ENCODE results near the gene STAG1.
"Not testable (repeated sequence)": the region's sequence is repeated elsewhere in the genome, so short reads cannot be mapped to it uniquely, and the experiment has no call there.

Gene STAG1

DNA sequence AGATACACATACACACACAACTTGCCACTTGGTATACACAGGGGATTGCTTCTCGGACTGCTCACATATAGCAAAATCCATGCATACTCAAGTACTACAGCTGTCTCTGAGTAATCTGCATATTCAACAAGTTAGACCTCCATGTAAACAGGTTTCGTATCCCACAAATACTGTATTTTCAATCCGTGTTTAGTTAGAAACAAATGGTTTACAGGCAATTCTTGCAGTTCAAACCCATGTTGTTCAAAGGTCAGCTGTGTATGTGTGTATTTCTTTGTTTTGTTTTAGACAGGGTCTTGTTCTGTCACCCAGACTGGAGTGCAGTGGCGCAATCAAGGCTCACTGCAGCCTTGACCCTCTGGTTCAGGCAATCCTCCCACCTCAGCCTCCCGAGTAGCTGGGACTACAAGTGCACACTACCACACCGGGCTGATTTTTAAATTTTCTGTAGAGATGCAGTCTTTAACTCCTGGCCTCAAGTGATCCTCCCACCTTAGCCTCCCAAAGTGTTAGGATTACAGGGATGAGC lies 253.2 kb downstream of the STAG1 start:
- H3K27me3 Mint-ChIP-seq (ENCODE audit: low read depth) = no peaks in the 10 kb centered on the region
- H3K36me3 Mint-ChIP-seq (ENCODE audit: low read depth) = peaks cover 65% of the 10 kb centered on the region
- peaks cover 11% of the 10 kb centered on the region for H3K9me3 Mint-ChIP-seq
- no peak overlapping the region for H3K4me3 Mint-ChIP-seq
- H3K27ac Mint-ChIP-seq = peak overlapping the region in 1 of 3 experiments; percentile 37
- H3K4me1 Mint-ChIP-seq = no peaks in the 10 kb centered on the region
- TF ChIP-seq, protein P1, sequence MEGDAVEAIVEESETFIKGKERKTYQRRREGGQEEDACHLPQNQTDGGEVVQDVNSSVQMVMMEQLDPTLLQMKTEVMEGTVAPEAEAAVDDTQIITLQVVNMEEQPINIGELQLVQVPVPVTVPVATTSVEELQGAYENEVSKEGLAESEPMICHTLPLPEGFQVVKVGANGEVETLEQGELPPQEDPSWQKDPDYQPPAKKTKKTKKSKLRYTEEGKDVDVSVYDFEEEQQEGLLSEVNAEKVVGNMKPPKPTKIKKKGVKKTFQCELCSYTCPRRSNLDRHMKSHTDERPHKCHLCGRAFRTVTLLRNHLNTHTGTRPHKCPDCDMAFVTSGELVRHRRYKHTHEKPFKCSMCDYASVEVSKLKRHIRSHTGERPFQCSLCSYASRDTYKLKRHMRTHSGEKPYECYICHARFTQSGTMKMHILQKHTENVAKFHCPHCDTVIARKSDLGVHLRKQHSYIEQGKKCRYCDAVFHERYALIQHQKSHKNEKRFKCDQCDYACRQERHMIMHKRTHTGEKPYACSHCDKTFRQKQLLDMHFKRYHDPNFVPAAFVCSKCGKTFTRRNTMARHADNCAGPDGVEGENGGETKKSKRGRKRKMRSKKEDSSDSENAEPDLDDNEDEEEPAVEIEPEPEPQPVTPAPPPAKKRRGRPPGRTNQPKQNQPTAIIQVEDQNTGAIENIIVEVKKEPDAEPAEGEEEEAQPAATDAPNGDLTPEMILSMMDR (IDR thresholded peaks at IDR 0.05; ENCODE audit: unreplicated experiment in 3 of 3) = no peak

DNA sequence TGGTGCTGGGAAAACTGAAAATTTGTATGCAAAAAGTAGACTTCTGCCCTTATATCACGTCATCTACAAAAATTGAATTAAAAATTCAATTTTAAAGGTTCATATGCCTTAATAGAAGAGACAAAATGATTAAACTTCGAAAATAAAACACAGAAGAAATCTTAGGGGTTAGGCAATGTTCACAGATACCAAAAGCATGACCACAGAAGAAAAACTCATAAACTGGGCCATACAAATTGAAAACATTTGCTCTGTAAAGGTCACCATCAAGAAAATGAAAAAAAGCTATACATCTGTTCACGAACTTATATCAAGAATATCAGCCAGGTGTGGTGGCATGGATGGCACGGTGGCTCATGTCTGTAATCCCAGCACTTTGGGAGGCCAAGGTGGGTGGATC lies 257.0 kb downstream of the STAG1 start:
- TF ChIP-seq, protein P1 (IDR thresholded peaks at IDR 0.05; ENCODE audit: unreplicated experiment in 3 of 3) = no peak
- Mint-ChIP-seq H3K9me3 (peaks cover 22% of the 10 kb centered on the region), H3K27ac (no peak overlapping the region), H3K4me3 (no peak overlapping the region), H3K36me3 (ENCODE audit: low read depth) (peaks cover 79% of the 10 kb centered on the region), H3K27me3 (ENCODE audit: low read depth) (no peaks in the 10 kb centered on the region), H3K4me1 (no peaks in the 10 kb centered on the region)

DNA sequence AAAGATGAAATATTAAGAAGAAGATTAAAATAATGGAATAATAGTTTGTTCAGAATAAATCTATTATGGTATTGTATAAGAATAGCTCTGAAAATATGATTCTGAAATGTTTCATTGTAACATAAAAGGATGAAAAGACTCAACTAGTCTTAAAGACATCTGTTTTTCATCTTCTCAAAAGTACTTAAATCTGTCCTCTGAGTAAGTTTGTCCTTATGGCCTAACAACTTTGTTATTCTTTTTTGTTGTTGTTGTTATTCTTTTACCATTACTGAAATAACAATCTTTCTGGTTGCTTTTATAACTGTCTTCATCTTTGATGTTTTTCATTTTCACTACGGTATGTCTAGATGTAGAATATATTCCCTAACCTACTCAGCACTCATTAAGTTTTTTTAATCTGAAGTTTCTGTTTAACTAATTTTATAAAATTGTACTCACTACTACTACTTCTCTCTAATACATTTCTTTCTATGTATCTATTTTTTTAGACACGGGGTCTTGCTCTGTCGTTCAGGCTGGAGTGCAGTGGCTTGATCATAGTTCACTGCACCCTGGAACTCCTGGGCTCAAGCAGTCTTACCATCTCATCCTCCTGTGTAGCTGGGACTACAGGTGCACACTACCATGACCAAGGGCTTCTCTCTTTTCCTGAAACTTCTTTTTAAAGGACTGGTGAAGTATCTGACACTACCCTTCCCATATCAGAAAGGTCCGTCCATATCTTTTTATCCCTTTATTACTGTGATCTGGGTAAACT lies 261.4 kb downstream of the STAG1 start:
- H3K9me3 Mint-ChIP-seq = peaks cover 31% of the 10 kb centered on the region
- H3K4me3 Mint-ChIP-seq = no peak overlapping the region
- TF ChIP-seq, protein P1 (IDR thresholded peaks at IDR 0.05; ENCODE audit: unreplicated experiment in 3 of 3) = no peak
- no peaks in the 10 kb centered on the region for H3K27me3 Mint-ChIP-seq (ENCODE audit: low read depth)
- no peak overlapping the region for H3K27ac Mint-ChIP-seq
- H3K4me1 Mint-ChIP-seq = no peaks in the 10 kb centered on the region
- H3K36me3 Mint-ChIP-seq (ENCODE audit: low read depth) = peaks cover 81% of the 10 kb centered on the region

DNA sequence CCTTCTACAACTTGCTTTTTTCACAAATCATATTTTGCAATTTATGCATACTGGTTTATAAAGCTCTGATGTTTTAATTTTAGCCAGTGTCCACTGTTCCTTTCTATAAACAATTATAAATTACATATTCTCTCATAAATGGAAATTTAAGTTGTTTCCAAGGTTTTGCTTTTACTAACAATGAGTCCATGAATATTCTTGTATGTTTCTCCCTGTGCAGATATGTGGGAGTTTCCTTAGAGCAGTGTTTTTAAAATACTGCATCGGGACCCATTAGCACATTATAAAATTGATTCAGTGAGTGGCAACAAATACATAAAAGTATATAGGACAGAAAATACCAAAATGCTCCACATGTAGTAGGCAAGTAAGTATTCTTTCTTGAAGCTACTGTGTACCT lies 266.4 kb downstream of the STAG1 start:
- H3K27ac Mint-ChIP-seq = no peak overlapping the region

DNA sequence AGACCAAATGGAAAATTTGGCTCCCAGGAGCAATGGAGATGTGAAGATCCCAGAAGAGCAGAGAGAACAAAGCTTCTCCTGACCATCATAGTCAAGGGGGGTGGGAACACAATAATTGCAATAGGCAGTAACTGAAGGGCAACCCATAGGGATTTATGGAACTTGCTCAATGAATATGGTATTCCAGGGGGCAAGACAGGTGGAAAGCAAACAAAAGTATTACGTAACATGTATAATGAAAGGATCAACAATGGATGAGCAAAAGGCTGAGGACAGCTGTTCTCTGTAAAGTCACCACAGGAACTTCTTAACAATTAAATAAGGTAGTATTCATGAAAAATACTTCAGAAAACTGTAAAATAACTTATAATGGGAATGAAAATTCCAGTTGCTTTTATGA lies 275.9 kb downstream of the STAG1 start:
- no peak overlapping the region for H3K27ac Mint-ChIP-seq
- H3K9me3 Mint-ChIP-seq = peaks cover under 1% of the 10 kb centered on the region
- TF ChIP-seq, protein P1 (IDR thresholded peaks at IDR 0.05; ENCODE audit: unreplicated experiment in 3 of 3) = no peak
- H3K4me3 Mint-ChIP-seq = no peak overlapping the region
- H3K27me3 Mint-ChIP-seq (ENCODE audit: low read depth) = no peaks in the 10 kb centered on the region
- no peaks in the 10 kb centered on the region for H3K4me1 Mint-ChIP-seq
- H3K36me3 Mint-ChIP-seq (ENCODE audit: low read depth) = peaks cover 60% of the 10 kb centered on the region

More for the DNA sequence above, 266.4 kb downstream of the STAG1 start:
- Mint-ChIP-seq H3K9me3 (peaks cover 21% of the 10 kb centered on the region), H3K27me3 (ENCODE audit: low read depth) (peaks cover 4% of the 10 kb centered on the region), H3K4me1 (no peaks in the 10 kb centered on the region), H3K4me3 (no peak overlapping the region), H3K36me3 (ENCODE audit: low read depth) (peaks cover 45% of the 10 kb centered on the region)
- TF ChIP-seq, protein P1 (IDR thresholded peaks at IDR 0.05; ENCODE audit: unreplicated experiment in 3 of 3) = no peak

DNA sequence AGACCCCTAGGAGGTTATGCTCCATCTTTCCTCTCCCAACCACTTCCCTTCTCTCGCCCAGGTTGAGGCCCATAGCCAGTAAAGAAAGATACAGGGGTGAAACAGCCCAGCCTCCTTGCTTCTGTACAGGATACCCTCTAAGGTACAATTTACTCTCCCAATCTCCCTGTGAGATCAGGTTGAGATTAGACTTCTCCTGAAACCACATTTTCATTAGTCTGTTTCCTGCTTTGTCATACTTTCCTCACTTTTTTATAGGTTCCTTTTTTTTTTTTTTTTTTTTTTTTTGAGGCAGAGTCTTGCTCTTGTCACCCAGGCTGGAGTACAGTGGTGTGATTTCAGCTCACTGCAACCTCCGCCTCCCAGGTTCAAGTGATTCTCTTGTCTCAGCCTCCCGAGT lies 277.3 kb downstream of the STAG1 start:
- not testable (repeated sequence) for H3K27me3 Mint-ChIP-seq (ENCODE audit: low read depth); H3K4me3 Mint-ChIP-seq; H3K27ac Mint-ChIP-seq

More for the DNA sequence above, 277.3 kb downstream of the STAG1 start:
- not testable (repeated sequence) for H3K4me1 Mint-ChIP-seq, H3K9me3 Mint-ChIP-seq
- H3K36me3 Mint-ChIP-seq (ENCODE audit: low read depth) = peaks cover 74% of the 10 kb centered on the region
